GM18873 (cell line): ENCODE measurements around the gene EEF1A2.
"Not testable (repeated sequence)": the region's sequence is repeated elsewhere in the genome, so short reads cannot be mapped to it uniquely, and the experiment has no call there.

Experiments used
- ATAC-seq: cut with Tn5 transposase; IDR thresholded peaks from one replicate; pipeline ENCODE4 v1.9.1; 2021; ENCODE audit warnings: mild to moderate bottlenecking, moderate library complexity, moderate number of reproducible peaks; ENCODE audit not compliant: unreplicated experiment, low FRiP score

EEF1A2 gene

DNA sequence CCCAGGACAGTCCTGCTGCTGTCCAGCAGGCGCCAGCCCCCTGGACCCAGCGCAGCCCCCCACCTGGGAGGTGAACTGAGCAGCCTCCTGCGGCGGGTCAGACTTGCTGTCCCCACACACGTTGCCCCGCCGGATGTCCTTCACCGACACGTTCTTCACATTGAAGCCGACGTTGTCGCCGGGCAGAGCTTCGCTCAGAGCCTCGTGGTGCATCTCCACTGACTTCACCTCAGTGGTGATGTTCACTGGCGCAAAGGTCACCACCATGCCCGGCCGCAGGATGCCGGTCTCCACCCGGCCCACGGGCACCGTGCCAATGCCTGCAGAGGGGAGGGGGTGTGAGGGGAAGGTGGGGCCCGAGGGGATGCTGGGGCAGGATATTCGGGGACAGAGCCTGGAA is 8.5 kb downstream of the EEF1A2 start:
- ATAC-seq, result no peak

- ATAC-seq, result no peak
Observed at GRCh38 chr20:63488315-63489251, 10.3 kb downstream of the EEF1A2 start.

DNA sequence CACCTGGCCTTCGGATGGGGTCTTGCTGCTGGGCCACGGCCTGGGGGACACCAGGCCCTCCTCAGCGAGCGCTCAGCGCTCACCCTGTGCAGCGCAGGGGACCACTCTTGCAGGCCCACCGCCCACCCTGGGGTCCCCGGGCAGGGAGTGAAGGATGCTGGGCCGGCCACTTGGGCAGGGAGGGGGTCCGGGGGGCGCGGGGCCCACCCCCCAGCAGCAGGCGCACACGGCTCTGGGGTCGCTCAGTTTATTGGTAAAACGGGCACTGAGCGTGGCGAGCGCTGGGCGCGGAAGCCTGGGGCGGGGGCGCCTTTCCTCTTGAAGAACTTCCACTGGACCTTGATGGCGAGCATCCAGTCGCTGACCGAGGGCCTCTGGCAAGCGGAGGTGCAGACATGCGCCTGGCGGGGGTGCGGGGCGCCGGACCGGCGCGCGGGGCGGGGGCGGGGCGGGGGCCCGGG is 11.1 kb downstream of the EEF1A2 start:
- ATAC-seq, result no peak

GRCh38 chr20:63487116-63487764 is 11.6 kb downstream of the EEF1A2 start:
- ATAC-seq, result no peak

DNA sequence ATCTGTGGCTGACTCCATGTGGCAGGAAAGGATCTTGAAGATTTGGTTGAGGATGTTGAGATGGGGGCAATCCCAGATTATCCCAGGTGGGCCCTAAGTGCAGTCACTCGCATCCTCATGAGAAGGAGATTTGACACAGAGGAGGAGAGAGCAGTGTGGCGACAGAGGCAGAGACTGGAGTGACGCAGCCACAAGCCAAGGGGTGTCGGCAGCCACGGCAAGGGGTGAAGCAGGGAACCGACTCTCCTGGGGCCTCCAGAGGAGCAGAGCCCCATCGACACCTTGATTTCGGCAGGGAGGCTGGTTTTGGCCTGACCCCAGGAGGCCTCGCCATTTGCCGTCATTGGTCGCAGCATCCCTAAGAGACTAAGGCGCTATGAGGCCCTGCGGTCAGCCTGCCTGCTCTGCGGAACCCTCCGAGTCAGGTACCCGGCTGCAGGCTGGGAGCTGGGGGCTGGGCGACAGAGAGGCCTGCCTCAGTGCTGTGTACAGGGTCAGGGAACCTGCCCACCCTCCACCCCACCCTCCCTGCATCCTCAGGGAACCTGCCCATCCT is 12.5 kb downstream of the EEF1A2 start:
- no peak for ATAC-seq

DNA sequence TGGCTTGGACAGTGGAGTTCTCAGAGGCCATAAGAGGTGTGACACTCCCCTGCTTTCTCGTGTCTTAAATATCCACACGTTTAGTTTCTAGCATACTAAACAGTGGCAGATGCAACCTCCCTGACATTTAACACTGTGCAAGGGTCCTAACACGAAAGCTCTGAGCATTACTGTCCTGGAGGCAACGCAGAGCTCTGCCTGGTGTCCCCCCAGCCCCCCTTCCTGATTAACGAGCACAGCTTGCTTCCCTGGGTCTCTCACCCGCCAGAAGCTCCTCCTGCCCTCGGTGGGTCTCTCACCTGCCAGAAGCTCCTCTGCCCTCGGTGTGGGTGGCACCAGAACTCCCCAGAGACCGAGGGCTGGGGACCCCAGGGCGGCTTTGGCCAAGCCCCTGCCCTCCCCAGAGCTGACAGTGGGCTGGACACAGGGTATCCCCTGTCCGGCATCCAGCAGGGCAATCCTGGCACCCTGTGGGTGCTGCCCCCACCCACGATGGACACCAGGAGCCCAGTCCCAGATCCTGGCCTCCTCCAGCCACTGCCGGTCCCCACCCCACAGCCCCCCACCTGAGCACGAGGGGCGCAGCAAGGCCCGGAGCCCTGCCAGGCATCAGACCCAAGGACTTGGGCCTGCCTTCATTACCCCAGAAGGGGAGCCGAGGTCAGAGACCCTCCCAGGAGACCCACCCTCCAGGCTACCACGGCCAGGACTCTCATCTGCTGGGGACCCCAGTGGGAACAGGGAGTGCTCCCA is 14.1 kb downstream of the EEF1A2 start:
- no peak for ATAC-seq

- no peak for ATAC-seq
Observed at GRCh38 chr20:63484236-63484635, 14.6 kb downstream of the EEF1A2 start.

DNA sequence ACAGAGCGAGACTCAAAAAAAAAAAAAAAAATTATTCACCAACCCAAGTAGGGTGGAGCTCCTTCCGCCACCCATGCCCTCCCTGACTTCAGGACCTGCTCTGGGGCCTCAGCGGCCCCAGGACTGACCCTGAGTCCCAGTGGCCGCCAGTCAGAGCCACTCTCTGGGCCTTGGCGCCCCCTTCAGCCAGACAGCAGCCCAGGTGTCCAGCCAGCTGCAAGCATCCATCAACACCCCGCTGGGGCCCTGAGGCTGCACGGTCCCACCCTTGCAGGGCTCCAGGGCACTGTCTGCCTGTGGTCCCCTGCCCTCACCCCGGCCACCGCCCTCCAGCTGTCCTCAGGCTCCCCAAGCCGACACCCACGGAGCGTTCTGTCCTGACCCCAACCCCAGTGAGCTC is 15.0 kb downstream of the EEF1A2 start:
- no peak for ATAC-seq

- no peak for ATAC-seq
Observed at GRCh38 chr20:63482021-63482587, 16.8 kb downstream of the EEF1A2 start.

- ATAC-seq, result no peak
Observed at GRCh38 chr20:63481503-63481902, 17.4 kb downstream of the EEF1A2 start.

- not testable (repeated sequence) for ATAC-seq
Observed at GRCh38 chr20:63479695-63480419, 19.0 kb downstream of the EEF1A2 start.

- ATAC-seq, result no peak
Observed at GRCh38 chr20:63478346-63479302, 20.3 kb downstream of the EEF1A2 start.

DNA sequence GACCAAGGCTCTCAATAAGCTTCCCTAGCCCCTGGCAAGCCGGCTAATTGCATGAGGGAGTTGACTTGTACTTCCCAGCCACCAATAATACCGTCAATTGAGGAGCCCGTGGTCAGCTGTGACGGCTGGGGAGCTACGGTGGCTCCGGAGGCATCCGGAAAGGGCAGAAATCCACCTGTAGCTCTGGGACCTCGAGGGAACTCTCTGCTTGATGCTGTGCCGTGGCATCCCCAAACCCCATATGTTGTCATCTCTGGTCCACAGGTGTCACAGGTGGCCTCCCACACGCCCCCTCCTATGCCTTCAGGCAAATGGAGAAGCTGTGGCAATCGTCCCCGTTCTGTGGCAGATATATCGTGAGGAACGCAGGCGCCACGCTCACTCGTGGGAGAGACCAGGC is 20.9 kb downstream of the EEF1A2 start:
- ATAC-seq, result no peak

DNA sequence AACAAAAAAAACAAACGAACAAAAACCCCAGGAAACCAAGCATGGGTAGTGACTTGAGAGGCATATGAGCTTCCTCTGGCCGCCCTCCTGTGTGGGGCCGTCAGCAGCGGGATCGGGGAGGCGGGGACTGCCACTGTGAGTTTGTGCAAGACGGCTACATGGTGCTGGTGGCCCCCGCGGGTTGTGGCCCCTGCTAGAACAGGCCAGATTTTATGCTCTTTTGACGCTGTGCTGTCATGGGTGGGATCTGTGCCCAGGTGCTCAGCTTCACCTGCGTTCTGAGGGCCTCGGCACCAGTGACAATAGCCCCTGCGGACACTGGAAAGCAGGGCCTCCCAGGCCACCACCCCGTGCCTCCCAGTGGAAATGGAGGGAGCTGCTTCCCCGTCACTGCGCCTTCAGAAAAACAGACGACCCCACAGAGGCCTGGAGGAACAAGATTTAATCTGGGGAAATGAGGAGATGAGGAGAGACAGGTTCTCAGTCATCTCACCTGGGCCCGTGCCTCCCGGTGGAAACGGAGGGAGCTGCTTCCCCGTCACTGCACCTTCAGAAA is 21.7 kb downstream of the EEF1A2 start:
- no peak for ATAC-seq

DNA sequence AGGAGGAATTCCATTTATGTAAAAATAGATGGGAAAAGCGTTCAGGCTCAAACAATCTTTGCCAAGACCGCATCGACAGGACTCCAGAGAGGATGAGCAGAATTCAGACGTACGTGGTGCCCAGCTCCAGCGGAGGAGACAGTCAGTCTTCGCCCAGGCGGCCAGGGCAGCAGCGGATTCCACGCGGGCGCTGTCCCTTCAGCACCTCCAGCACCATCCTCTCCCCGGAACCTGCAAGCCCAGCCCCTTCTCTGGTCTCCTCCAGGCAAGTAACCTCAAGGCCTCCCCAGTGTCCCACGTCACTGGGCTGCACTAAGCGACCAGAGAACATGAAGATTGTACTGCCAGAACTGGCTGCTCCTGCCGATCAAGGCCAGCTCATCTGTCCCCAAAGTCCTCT is 23.7 kb downstream of the EEF1A2 start:
- no peak for ATAC-seq

DNA sequence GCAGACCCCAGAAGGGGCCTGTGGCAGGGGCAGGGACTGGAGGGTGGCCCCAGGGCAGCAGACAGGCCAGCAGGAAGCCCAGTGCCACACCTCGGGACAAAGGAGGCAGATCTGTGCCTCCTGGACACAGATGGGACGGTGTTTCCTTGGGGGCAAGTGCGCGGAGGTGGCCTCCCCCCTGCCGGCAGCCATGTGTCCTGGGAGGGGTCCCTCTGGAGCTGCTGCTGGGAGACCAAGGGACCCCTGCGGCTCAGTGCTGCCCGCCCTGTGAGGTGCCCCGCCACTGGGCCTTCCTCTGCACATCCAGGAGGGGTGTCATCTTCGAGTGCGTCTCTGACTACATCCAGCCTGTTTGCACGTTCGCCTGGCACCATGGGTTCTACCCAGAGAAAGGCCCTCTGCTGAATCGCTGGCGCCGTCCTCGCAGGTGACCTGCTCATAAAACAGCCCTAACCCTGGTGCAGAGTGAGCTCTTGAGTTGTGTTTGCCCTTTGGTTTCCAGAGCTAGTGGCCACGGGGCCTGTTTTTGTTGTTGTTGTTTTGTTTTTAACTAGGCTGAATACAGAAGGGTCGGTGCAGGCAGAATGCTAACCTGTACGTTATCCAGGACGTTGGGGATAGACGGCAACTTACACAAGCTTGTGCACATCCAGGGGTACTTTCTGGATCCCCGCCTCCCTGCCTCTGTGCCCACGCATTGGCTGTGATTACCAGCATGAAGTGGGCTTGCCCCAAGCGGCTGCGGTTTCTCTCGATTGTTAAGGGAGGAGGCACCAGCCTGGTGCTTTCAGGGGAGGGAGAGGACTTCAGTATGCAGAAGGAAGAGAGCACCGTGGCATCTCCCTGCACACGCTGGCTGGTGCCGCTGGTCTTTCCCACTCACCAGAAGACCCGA is 25.1 kb downstream of the EEF1A2 start:
- no peak for ATAC-seq

- no peak for ATAC-seq
Observed at GRCh38 chr20:63472862-63473390, 26.0 kb downstream of the EEF1A2 start.
